C4-2B (cell line): ENCODE measurements around the gene TTC39A.

Experiments
- H3K27ac ChIP-seq: fragments of 450-650 bp; 2 replicates; pipeline ENCODE4 v1.5.1; 2017
- CTCF ChIP-seq: fragments of 450-650 bp; conservative IDR thresholded peaks from 2 replicates; pipeline ENCODE4 v1.5.1; 2017; ENCODE audit warnings: mild to moderate bottlenecking
- ZFX ChIP-seq: fragments of 450-650 bp; IDR thresholded peaks from 2 replicates; pipeline ENCODE4 v1.6.1; 2017

Gene TTC39A

GRCh38 chr1:51249445-51249844 lies 80.9 kb downstream of the TTC39A start:
- TF ChIP-seq ZFX (no peak), CTCF (no peak)
- no peak overlapping the region for H3K27ac ChIP-seq

- no peak overlapping the region for H3K27ac ChIP-seq
- TF ChIP-seq CTCF (no peak), ZFX (no peak)
Measured at GRCh38 chr1:51247499-51247898, 82.9 kb downstream of the TTC39A start.

GRCh38 chr1:51247022-51247421 lies 83.3 kb downstream of the TTC39A start:
- TF ChIP-seq CTCF (no peak), ZFX (no peak)
- no peak overlapping the region for H3K27ac ChIP-seq

GRCh38 chr1:51242546-51242945 lies 87.8 kb downstream of the TTC39A start:
- no peak for TF ChIP-seq ZFX
- TF ChIP-seq CTCF: no peak
- no peak overlapping the region for H3K27ac ChIP-seq

GRCh38 chr1:51241119-51241518 lies 89.2 kb downstream of the TTC39A start:
- H3K27ac ChIP-seq: no peak overlapping the region
- no peak for TF ChIP-seq ZFX
- no peak for TF ChIP-seq CTCF

GRCh38 chr1:51240084-51240483 lies 90.3 kb downstream of the TTC39A start:
- H3K27ac ChIP-seq: no peak overlapping the region
- TF ChIP-seq ZFX (no peak), CTCF (no peak)

GRCh38 chr1:51238034-51238403 lies 92.3 kb downstream of the TTC39A start:
- TF ChIP-seq ZFX (no peak), CTCF (no peak)

More at GRCh38 chr1:51238034-51238403, 92.3 kb downstream of the TTC39A start:
- no peak overlapping the region for H3K27ac ChIP-seq
